SK-N-SH treated with all-trans-retinoic acid at 6 μM for 48 hours (cell line): ENCODE measurements around the gene AGAP1.

Source experiments
- ATAC-seq: fragments of 200-7000 bp; cut with Tn5 transposase; 3 replicates; pipeline ENCODE4 v1.9.1; 2020; ENCODE audit warnings: mild to moderate bottlenecking, moderate library complexity
- ARNTL ChIP-seq: fragments of 450-650 bp; formaldehyde crosslinking; IDR thresholded peaks from 2 replicates; pipeline ENCODE4 v1.5.0; 2020; ENCODE audit warnings: low read depth, mild to moderate bottlenecking, moderate library complexity, borderline replicate concordance
- BACH2 ChIP-seq: fragments of 250-450 bp; sonication (Bioruptor Pico); IDR thresholded peaks from 2 replicates; pipeline ENCODE4 v1.9.0; 2021; ENCODE audit warnings: mild to moderate bottlenecking, borderline replicate concordance
- CREB5 ChIP-seq: fragments of 250-450 bp; sonication (Bioruptor Pico); IDR thresholded peaks from 2 replicates; pipeline ENCODE4 v1.5.1; 2020; ENCODE audit warnings: low read depth, mild to moderate bottlenecking, moderate library complexity
- CSRNP3 ChIP-seq: fragments of 250-450 bp; sonication (Bioruptor Pico); IDR thresholded peaks from 2 replicates; pipeline ENCODE4 v1.5.1; 2021; ENCODE audit warnings: mild to moderate bottlenecking, moderate library complexity
- ESRRG ChIP-seq: fragments of 250-450 bp; sonication (Bioruptor Pico); IDR thresholded peaks from 2 replicates; pipeline ENCODE4 v1.6.1; 2021; ENCODE audit warnings: mild to moderate bottlenecking
- GLIS3 ChIP-seq: fragments of 250-450 bp; sonication (Bioruptor Pico); IDR thresholded peaks from 2 replicates; pipeline ENCODE4 v1.5.0; 2020; ENCODE audit warnings: mild to moderate bottlenecking, moderate library complexity
- ISL1 ChIP-seq: fragments of 250-450 bp; sonication (Bioruptor Pico); IDR thresholded peaks from 2 replicates; pipeline ENCODE4 v2.1.2; 2022; ENCODE audit warnings: mild to moderate bottlenecking, moderate library complexity
- OSR1 ChIP-seq: fragments of 250-450 bp; sonication (Bioruptor Pico); IDR thresholded peaks from 2 replicates; pipeline ENCODE4 v1.8.0; 2022; ENCODE audit warnings: moderate library complexity, mild to moderate bottlenecking, inconsistent platforms
- POU6F1 ChIP-seq: fragments of 250-450 bp; sonication (Bioruptor Pico); IDR thresholded peaks from 2 replicates; pipeline ENCODE4 v1.8.0; 2021; ENCODE audit warnings: low read depth, mild to moderate bottlenecking, moderate library complexity, borderline replicate concordance
- PPARA ChIP-seq: fragments of 250-450 bp; sonication (Bioruptor Pico); IDR thresholded peaks from 2 replicates; pipeline ENCODE4 v1.5.0; 2020; ENCODE audit warnings: mild to moderate bottlenecking, borderline replicate concordance
- RARB ChIP-seq: fragments of 250-450 bp; sonication (Bioruptor Pico); IDR thresholded peaks from 2 replicates; pipeline ENCODE4 v1.8.0; 2021; ENCODE audit warnings: mild to moderate bottlenecking, moderate library complexity
- SNAI2 ChIP-seq: fragments of 250-450 bp; sonication (Bioruptor Pico); IDR thresholded peaks from 2 replicates; pipeline ENCODE4 v1.5.0; 2020; ENCODE audit warnings: mild to moderate bottlenecking, moderate library complexity
- TCF4 ChIP-seq: fragments of 250-450 bp; sonication (Bioruptor Pico); IDR thresholded peaks from 2 replicates; pipeline ENCODE4 v1.8.0; 2021; ENCODE audit warnings: mild to moderate bottlenecking, moderate library complexity, borderline replicate concordance
- ZFP30 ChIP-seq: fragments of 450-650 bp; formaldehyde crosslinking; IDR thresholded peaks from 2 replicates; pipeline ENCODE4 v1.5.0; 2022; ENCODE audit warnings: mild to moderate bottlenecking, moderate library complexity
- ZNF565 ChIP-seq: fragments of 450-650 bp; formaldehyde crosslinking; conservative IDR thresholded peaks from 2 replicates; pipeline ENCODE4 v1.5.0; 2020; ENCODE audit warnings: low read depth, mild to moderate bottlenecking, moderate library complexity
- ZNF8 ChIP-seq: fragments of 450-650 bp; formaldehyde crosslinking; IDR thresholded peaks from 2 replicates; pipeline ENCODE4 v1.5.0; 2020; ENCODE audit warnings: mild to moderate bottlenecking, moderate library complexity

The AGAP1 gene

GRCh38 chr2:236157366-236157765 lies 663.5 kb downstream of the AGAP1 start (continued):
- TF ChIP-seq CREB5 (CRISPR knock-in tag), result no peak
- TF ChIP-seq ZNF8 (CRISPR knock-in tag), result no peak
- no peak for TF ChIP-seq BACH2 (CRISPR knock-in tag)
- TF ChIP-seq GLIS3 (CRISPR knock-in tag), result no peak
- no peak for TF ChIP-seq OSR1

- no peak for TF ChIP-seq TCF4 (CRISPR knock-in tag)
- TF ChIP-seq, all 23 proteins: peak for 0
- no peak for ATAC-seq
Measured at GRCh38 chr2:236157815-236158498, 664.1 kb downstream of the AGAP1 start.

- no peak for ATAC-seq
- no peak for TF ChIP-seq ZNF565
- no peak for TF ChIP-seq ZFP30 (CRISPR knock-in tag)
- no peak for TF ChIP-seq BACH2 (CRISPR knock-in tag)
Measured at GRCh38 chr2:236158969-236159777, 665.3 kb downstream of the AGAP1 start.

GRCh38 chr2:236159778-236160170 lies 665.9 kb downstream of the AGAP1 start:
- TF ChIP-seq ISL1 (CRISPR knock-in tag) (no peak), ESRRG (no peak), POU6F1 (no peak)
- no peak for ATAC-seq

- no peak for ATAC-seq
- TF ChIP-seq GLIS3 (CRISPR knock-in tag) (no peak), BACH2 (CRISPR knock-in tag) (no peak), SNAI2 (CRISPR knock-in tag) (no peak), PPARA (CRISPR knock-in tag) (no peak), RARB (no peak), CSRNP3 (no peak), POU6F1 (no peak), CREB5 (CRISPR knock-in tag) (no peak)
Measured at GRCh38 chr2:236160366-236161081, 666.7 kb downstream of the AGAP1 start.

- ATAC-seq, result no peak
- TF ChIP-seq ZNF8 (CRISPR knock-in tag) (no peak), CREB5 (CRISPR knock-in tag) (no peak), ARNTL (CRISPR knock-in tag) (no peak)
Measured at GRCh38 chr2:236161082-236161462, 667.2 kb downstream of the AGAP1 start.
